ENCODE results near the gene SMYD3. TPM values are rescaled to one million over a fixed set of nuclear protein-coding genes. Genes with fewer than 3 reads are reported as not detected.

SMYD3 gene
- total RNA-seq, 1 donor from 2014 or later = 23.5 TPM

GRCh38 chr1:246099570-246099969 is 407.5 kb downstream of the SMYD3 start:
- Histone ChIP-seq H3K4me1 (ENCODE audit: control insufficient read depth in 3 of 3, insufficient read depth in 3 of 3, low read length in 3 of 3) (no peaks in the 10 kb centered on the region), H3K27ac (ENCODE audit: low read depth, low read length) (no peak overlapping the region), H3K9ac (ENCODE audit: low read depth in 1 of 3, low read length in 3 of 3) (no peak overlapping the region), H3K4me3 (ENCODE audit: low read length in 3 of 3) (no peak overlapping the region), H3K36me3 (ENCODE audit: control insufficient read depth in 3 of 3, insufficient read depth in 3 of 3, low read length in 3 of 3) (no peaks in the 10 kb centered on the region), H3K27me3 (ENCODE audit: control insufficient read depth in 3 of 3, insufficient read depth in 3 of 3, low read length in 3 of 3) (no peaks in the 10 kb centered on the region), H3K9me3 (ENCODE audit: control insufficient read depth in 3 of 3, low read length in 3 of 3) (no peaks in the 10 kb centered on the region)

- H3K27me3 ChIP-seq (ENCODE audit: control insufficient read depth in 3 of 3, insufficient read depth in 3 of 3, low read length in 3 of 3) = no peaks in the 10 kb centered on the region
- H3K9ac ChIP-seq (ENCODE audit: low read depth in 1 of 3, low read length in 3 of 3) = no peak overlapping the region
- H3K9me3 ChIP-seq (ENCODE audit: control insufficient read depth in 3 of 3, low read length in 3 of 3) = no peaks in the 10 kb centered on the region
- H3K36me3 ChIP-seq (ENCODE audit: control insufficient read depth in 3 of 3, insufficient read depth in 3 of 3, low read length in 3 of 3) = no peaks in the 10 kb centered on the region
- H3K4me1 ChIP-seq (ENCODE audit: control insufficient read depth in 3 of 3, insufficient read depth in 3 of 3, low read length in 3 of 3) = no peaks in the 10 kb centered on the region
- H3K4me3 ChIP-seq (ENCODE audit: low read length in 3 of 3) = no peak overlapping the region
- no peak overlapping the region for H3K27ac ChIP-seq (ENCODE audit: low read depth, low read length)
Measured at GRCh38 chr1:246096356-246096755, 410.7 kb downstream of the SMYD3 start.

- no peaks in the 10 kb centered on the region for H3K9me3 ChIP-seq (ENCODE audit: control insufficient read depth in 3 of 3, low read length in 3 of 3)
- H3K27me3 ChIP-seq (ENCODE audit: control insufficient read depth in 3 of 3, insufficient read depth in 3 of 3, low read length in 3 of 3) = no peaks in the 10 kb centered on the region
- H3K4me1 ChIP-seq (ENCODE audit: control insufficient read depth in 3 of 3, insufficient read depth in 3 of 3, low read length in 3 of 3) = no peaks in the 10 kb centered on the region
- no peak overlapping the region for H3K4me3 ChIP-seq (ENCODE audit: low read length in 3 of 3)
- no peak overlapping the region for H3K9ac ChIP-seq (ENCODE audit: low read depth in 1 of 3, low read length in 3 of 3)
- no peaks in the 10 kb centered on the region for H3K36me3 ChIP-seq (ENCODE audit: control insufficient read depth in 3 of 3, insufficient read depth in 3 of 3, low read length in 3 of 3)
- H3K27ac ChIP-seq (ENCODE audit: low read depth, low read length) = no peak overlapping the region
Measured at GRCh38 chr1:246095443-246095842, 411.6 kb downstream of the SMYD3 start.

- H3K9me3 ChIP-seq (ENCODE audit: control insufficient read depth in 3 of 3, low read length in 3 of 3) = no peaks in the 10 kb centered on the region
- no peaks in the 10 kb centered on the region for H3K36me3 ChIP-seq (ENCODE audit: control insufficient read depth in 3 of 3, insufficient read depth in 3 of 3, low read length in 3 of 3)
- no peak overlapping the region for H3K27ac ChIP-seq (ENCODE audit: low read depth, low read length)
Measured at GRCh38 chr1:246093230-246093629, 413.8 kb downstream of the SMYD3 start.

GRCh38 chr1:246092136-246092535 is 414.9 kb downstream of the SMYD3 start:
- Histone ChIP-seq H3K27ac (ENCODE audit: low read depth, low read length) (no peak overlapping the region), H3K4me1 (ENCODE audit: control insufficient read depth in 3 of 3, insufficient read depth in 3 of 3, low read length in 3 of 3) (no peaks in the 10 kb centered on the region), H3K9ac (ENCODE audit: low read depth in 1 of 3, low read length in 3 of 3) (no peak overlapping the region), H3K36me3 (ENCODE audit: control insufficient read depth in 3 of 3, insufficient read depth in 3 of 3, low read length in 3 of 3) (no peaks in the 10 kb centered on the region), H3K27me3 (ENCODE audit: control insufficient read depth in 3 of 3, insufficient read depth in 3 of 3, low read length in 3 of 3) (no peaks in the 10 kb centered on the region), H3K4me3 (ENCODE audit: low read length in 3 of 3) (no peak overlapping the region), H3K9me3 (ENCODE audit: control insufficient read depth in 3 of 3, low read length in 3 of 3) (no peaks in the 10 kb centered on the region)

More at GRCh38 chr1:246093230-246093629, 413.8 kb downstream of the SMYD3 start:
- Histone ChIP-seq H3K27me3 (ENCODE audit: control insufficient read depth in 3 of 3, insufficient read depth in 3 of 3, low read length in 3 of 3) (no peaks in the 10 kb centered on the region), H3K4me3 (ENCODE audit: low read length in 3 of 3) (no peak overlapping the region), H3K4me1 (ENCODE audit: control insufficient read depth in 3 of 3, insufficient read depth in 3 of 3, low read length in 3 of 3) (no peaks in the 10 kb centered on the region), H3K9ac (ENCODE audit: low read depth in 1 of 3, low read length in 3 of 3) (no peak overlapping the region)

GRCh38 chr1:246091477-246091876 is 415.6 kb downstream of the SMYD3 start:
- H3K4me3 ChIP-seq (ENCODE audit: low read length in 3 of 3) = no peak overlapping the region
- H3K4me1 ChIP-seq (ENCODE audit: control insufficient read depth in 3 of 3, insufficient read depth in 3 of 3, low read length in 3 of 3) = no peaks in the 10 kb centered on the region

GRCh38 chr1:246086191-246086590 is 420.9 kb downstream of the SMYD3 start:
- Histone ChIP-seq H3K36me3 (ENCODE audit: control insufficient read depth in 3 of 3, insufficient read depth in 3 of 3, low read length in 3 of 3) (no peaks in the 10 kb centered on the region), H3K27me3 (ENCODE audit: control insufficient read depth in 3 of 3, insufficient read depth in 3 of 3, low read length in 3 of 3) (no peaks in the 10 kb centered on the region), H3K9ac (ENCODE audit: low read depth in 1 of 3, low read length in 3 of 3) (no peak overlapping the region), H3K4me3 (ENCODE audit: low read length in 3 of 3) (no peak overlapping the region), H3K4me1 (ENCODE audit: control insufficient read depth in 3 of 3, insufficient read depth in 3 of 3, low read length in 3 of 3) (no peaks in the 10 kb centered on the region), H3K9me3 (ENCODE audit: control insufficient read depth in 3 of 3, low read length in 3 of 3) (peaks cover 0 to 3% (median 0%) of the 10 kb centered on the region in 3 donors), H3K27ac (ENCODE audit: low read depth, low read length) (no peak overlapping the region)

More at GRCh38 chr1:246091477-246091876, 415.6 kb downstream of the SMYD3 start:
- Histone ChIP-seq H3K27ac (ENCODE audit: low read depth, low read length) (no peak overlapping the region), H3K36me3 (ENCODE audit: control insufficient read depth in 3 of 3, insufficient read depth in 3 of 3, low read length in 3 of 3) (no peaks in the 10 kb centered on the region), H3K27me3 (ENCODE audit: control insufficient read depth in 3 of 3, insufficient read depth in 3 of 3, low read length in 3 of 3) (no peaks in the 10 kb centered on the region), H3K9me3 (ENCODE audit: control insufficient read depth in 3 of 3, low read length in 3 of 3) (no peaks in the 10 kb centered on the region), H3K9ac (ENCODE audit: low read depth in 1 of 3, low read length in 3 of 3) (no peak overlapping the region)

GRCh38 chr1:246083416-246083815 is 423.7 kb downstream of the SMYD3 start:
- peaks cover 0 to 3% (median 0%) of the 10 kb centered on the region in 3 donors for H3K9me3 ChIP-seq (ENCODE audit: control insufficient read depth in 3 of 3, low read length in 3 of 3)
- no peak overlapping the region for H3K4me3 ChIP-seq (ENCODE audit: low read length in 3 of 3)

GRCh38 chr1:246081856-246082668 is 425.0 kb downstream of the SMYD3 start:
- Histone ChIP-seq H3K4me3 (ENCODE audit: low read length in 3 of 3) (no peak overlapping the region), H3K9me3 (ENCODE audit: control insufficient read depth in 3 of 3, low read length in 3 of 3) (peaks cover 0 to 3% (median 0%) of the 10 kb centered on the region in 3 donors), H3K27me3 (ENCODE audit: control insufficient read depth in 3 of 3, insufficient read depth in 3 of 3, low read length in 3 of 3) (no peaks in the 10 kb centered on the region), H3K4me1 (ENCODE audit: control insufficient read depth in 3 of 3, insufficient read depth in 3 of 3, low read length in 3 of 3) (no peaks in the 10 kb centered on the region), H3K9ac (ENCODE audit: low read depth in 1 of 3, low read length in 3 of 3) (no peak overlapping the region), H3K27ac (ENCODE audit: low read depth, low read length) (no peak overlapping the region), H3K36me3 (ENCODE audit: control insufficient read depth in 3 of 3, insufficient read depth in 3 of 3, low read length in 3 of 3) (no peaks in the 10 kb centered on the region)

More at GRCh38 chr1:246083416-246083815, 423.7 kb downstream of the SMYD3 start:
- Histone ChIP-seq H3K9ac (ENCODE audit: low read depth in 1 of 3, low read length in 3 of 3) (no peak overlapping the region), H3K4me1 (ENCODE audit: control insufficient read depth in 3 of 3, insufficient read depth in 3 of 3, low read length in 3 of 3) (no peaks in the 10 kb centered on the region), H3K27ac (ENCODE audit: low read depth, low read length) (no peak overlapping the region), H3K27me3 (ENCODE audit: control insufficient read depth in 3 of 3, insufficient read depth in 3 of 3, low read length in 3 of 3) (no peaks in the 10 kb centered on the region), H3K36me3 (ENCODE audit: control insufficient read depth in 3 of 3, insufficient read depth in 3 of 3, low read length in 3 of 3) (no peaks in the 10 kb centered on the region)

GRCh38 chr1:246081138-246081702 is 425.9 kb downstream of the SMYD3 start:
- Histone ChIP-seq H3K9ac (ENCODE audit: low read depth in 1 of 3, low read length in 3 of 3) (no peak overlapping the region), H3K27me3 (ENCODE audit: control insufficient read depth in 3 of 3, insufficient read depth in 3 of 3, low read length in 3 of 3) (no peaks in the 10 kb centered on the region), H3K9me3 (ENCODE audit: control insufficient read depth in 3 of 3, low read length in 3 of 3) (peaks cover 0 to 3% (median 0%) of the 10 kb centered on the region in 3 donors), H3K4me1 (ENCODE audit: control insufficient read depth in 3 of 3, insufficient read depth in 3 of 3, low read length in 3 of 3) (no peaks in the 10 kb centered on the region), H3K27ac (ENCODE audit: low read depth, low read length) (no peak overlapping the region), H3K36me3 (ENCODE audit: control insufficient read depth in 3 of 3, insufficient read depth in 3 of 3, low read length in 3 of 3) (no peaks in the 10 kb centered on the region), H3K4me3 (ENCODE audit: low read length in 3 of 3) (no peak overlapping the region)

Measured in skeletal muscle tissue (tissue), 4 donors.